Measurements from ENCODE around the gene NGEF.

NGEF gene

DNA sequence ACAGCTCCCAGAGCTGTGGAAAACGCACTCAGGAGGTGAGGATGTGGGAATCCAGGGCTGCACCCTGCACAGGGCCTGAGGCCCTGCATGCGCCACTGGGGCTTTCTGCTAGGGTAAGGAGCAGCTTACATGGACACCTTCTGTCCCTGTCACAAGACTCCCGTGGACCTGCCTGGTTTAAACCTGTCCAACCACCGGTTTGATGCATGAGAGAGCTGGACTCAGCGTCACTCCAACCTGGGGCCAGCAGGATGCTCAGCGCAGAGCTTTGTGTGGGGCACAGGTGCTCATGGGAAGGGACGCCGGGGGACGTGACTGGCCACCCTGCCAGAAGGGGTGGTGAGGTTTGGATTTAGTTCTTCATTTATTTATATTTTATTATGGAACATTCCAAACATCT lies 118.8 kb downstream of the NGEF start:
- no peak for DNase-seq

DNA sequence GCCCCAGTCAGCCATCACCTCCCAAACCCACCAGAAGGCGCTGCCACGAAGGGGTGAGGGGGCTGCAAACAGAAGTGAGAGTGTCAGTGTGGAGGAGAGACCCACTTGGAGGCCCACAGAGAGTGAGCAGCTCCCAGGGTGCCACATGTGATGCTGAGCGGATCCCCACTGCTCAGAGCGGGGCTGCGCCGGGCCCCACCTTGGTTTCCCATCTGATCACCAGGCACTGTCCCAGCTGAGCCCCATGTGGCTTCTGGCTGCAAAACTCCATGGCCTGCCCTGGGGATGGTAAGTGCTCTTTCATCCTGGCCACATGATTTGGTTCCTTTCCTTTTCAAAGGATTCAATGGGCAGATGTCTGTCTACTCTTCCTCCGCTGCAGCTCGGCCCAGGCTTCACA lies 119.2 kb downstream of the NGEF start:
- DNase-seq, result no peak

DNA sequence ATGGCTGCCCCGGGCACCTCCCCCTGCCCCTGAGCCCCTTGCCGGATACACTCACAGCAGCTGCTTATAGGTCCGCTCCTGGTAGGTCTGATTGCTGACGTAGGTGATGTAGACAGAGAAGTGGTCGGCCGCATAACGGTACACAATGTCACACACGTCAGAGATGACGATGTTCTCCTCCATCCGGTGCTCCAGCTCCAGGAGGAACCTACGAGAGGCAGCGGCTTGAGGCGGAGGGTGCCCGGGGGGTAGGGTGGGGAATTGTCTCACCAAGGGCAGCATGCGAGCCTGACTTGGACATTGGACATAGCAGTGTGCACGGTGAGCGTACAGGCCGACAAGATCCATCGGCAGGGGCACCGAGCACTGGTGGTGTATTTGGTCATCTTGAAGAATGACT lies 120.2 kb downstream of the NGEF start:
- DNase-seq, result no peak

DNA sequence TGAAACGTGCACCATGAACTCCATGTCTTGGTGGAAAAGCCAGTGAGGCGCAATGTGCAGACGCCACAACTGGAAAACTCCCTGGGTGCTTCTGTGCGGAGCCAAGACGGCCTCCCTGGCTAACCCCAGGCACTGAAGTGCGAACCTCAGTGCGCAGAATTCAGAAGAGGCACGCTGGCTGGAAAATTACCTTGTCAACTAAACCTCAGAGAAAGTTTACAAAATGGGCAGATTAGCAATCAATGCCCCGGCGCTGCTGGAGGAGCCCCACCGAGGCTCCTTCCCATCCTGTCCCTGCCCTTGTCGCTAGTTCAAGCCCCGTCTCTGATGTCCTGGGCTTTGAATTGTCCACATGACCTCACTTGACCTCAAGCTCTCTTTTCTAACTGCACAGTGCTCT lies 120.8 kb downstream of the NGEF start:
- no peak for DNase-seq

DNA sequence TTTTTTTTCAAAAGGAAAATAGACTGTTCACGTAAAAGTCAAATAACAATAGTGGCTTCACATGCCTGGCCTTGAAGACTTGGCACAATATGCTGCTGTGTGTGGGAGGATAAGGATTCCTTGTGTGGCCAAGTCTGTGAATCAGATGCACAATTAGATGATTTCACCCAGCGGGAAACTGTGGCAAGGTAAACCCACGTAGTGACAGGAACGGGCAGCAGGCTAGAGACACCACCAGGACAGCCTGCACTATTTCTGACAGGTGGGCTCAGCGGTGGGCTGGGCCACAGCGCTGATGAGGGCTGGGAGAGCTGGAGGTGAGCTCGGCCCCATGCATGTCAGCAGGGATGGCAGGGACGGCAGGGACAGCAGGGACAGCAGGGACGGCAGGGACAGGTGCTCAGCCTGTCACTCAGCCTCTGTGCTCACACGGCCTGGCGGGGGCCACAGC lies 121.4 kb downstream of the NGEF start:
- no peak for DNase-seq

DNA sequence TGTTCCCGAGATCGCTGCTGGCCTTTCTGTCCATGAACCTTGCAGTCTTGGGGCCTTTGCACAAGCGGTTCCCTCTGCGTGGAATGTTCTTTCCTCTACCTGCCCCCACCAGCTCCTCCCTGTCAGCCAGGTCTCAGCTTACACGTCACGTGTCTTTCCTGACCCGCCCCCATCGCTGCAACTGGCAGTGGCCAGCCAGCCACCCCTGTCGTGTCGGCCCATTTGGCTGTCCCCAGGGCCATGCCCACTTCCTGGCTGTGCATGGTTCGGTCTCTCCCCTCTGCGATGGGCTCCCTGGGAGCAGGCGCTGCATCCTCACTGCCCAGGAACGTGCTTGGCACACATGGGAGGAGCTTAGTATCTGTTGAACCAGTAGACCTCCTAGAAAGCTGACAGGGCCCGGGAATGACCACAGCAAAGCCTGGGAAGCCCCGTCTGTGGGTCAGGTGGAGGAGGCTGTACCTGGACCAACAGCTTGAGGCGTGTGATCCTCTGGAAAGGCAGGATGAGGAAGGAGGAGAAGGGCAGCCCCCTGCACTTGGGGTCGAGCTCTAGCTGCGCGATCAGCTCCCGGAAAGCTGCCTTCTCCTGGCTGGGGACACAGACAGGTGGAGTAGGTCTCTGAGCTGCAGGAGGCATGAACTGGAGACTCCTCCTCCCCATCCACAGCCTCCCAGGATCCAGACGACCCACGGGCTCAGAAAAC lies 122.0 kb downstream of the NGEF start:
- DNase-seq, result no peak

DNA sequence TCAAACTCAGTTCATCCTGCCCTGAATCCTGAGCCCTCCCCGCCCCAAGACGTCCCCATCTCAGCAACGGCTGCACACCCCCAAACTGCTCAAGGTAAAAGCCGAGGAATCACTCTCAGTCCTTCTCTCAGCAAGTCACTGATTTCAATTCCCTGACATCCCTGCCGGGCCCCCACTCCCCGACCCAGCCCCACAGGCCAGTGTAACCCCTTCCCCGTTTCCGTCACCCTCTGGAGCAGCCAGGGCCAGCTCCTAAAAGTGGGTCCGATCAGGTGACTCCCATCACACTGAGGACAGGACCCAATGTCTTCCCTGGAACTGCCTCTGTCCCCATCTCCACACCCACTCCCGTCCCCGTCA lies 122.5 kb downstream of the NGEF start:
- no peak for DNase-seq

DNA sequence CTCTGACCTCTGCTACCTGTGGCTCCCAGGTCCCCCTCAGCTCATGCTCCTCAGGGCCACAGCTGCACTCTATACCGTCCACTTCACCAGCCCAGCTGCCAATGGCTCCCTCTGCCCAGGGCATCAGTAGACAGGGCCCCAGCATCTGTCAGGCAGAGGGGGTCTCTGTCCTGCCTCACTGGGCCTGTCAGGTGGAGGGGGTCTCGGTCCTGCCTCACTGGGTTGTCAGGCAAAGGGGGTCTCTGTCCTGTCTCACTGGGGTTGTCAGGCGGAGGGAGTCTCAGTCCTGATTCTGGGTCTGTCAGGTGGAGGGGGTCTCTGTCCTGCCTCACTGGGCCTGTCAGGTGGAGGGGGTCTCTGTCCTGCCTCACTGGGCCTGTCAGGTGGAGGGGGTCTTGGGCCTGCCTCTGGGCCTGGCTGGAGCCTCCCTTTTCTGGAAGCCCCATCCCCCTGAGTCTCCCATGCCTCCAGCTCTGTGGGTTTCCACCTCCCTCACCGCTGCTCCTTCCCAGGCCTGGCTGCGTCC lies 123.1 kb downstream of the NGEF start:
- no peak for DNase-seq

DNA sequence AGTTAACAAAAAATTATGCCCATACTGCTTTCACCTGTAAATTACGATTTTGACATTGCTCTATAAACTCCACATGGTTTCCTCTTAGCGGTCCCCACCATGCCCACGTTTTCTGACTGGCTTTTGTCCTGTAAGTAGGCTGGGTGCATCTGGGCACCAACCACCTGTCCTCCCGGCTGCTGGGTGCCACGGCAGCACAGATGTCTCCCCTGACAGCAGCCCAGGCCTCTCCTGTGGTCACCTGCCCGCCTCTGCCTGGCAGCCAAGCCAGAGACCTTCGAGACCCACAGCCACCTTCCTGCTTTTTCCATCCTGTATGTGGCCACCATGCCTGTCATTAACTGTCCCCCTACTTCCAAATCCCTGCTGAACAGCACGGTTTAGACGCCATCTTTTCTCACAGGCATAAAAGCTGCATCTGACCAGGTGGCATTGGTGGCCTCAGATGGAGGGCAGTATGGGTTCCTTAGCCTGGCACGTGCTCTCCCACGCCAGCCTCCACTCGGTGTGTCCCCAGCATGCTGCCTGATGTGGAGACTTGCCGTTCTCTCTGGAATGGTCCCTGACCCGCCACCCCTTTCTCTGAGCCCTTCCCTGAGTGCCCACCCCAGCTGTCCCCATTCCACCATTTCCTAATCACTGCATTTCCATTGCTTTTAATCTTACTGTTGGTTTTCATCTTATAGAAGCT lies 124.1 kb downstream of the NGEF start:
- DNase-seq, result no peak

DNA sequence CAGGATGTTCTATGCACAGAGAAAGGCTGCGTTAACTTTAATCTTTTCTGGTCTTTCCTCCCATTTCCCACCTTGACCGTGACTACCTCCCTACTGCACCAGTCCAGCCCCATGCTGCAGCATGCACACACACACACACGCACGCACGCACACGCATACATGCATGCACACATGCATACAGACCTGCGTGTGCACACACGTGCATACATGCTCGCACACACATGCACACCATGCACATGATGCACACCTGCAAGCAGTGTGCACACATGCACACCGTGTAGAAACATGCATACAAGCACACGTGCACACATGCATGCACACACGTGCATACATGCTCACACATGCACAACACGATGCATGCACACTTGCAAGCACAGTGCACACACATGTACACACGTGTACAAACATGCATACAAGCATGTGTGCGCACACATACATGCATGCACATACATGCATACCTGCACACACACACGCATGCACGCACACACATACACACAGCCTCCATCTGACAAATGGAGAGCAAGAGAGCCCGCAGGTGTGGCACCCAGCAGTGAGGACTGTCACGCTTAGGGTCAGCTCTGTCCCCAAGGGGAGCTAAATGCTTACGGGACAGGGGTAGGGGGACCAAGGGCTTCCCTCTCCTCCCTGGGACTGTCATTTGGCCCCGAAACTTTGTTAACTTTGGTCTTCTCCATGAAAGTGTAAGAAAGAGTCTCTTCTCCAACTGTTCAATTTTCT lies 124.8 kb downstream of the NGEF start:
- DNase-seq, result no peak

DNA sequence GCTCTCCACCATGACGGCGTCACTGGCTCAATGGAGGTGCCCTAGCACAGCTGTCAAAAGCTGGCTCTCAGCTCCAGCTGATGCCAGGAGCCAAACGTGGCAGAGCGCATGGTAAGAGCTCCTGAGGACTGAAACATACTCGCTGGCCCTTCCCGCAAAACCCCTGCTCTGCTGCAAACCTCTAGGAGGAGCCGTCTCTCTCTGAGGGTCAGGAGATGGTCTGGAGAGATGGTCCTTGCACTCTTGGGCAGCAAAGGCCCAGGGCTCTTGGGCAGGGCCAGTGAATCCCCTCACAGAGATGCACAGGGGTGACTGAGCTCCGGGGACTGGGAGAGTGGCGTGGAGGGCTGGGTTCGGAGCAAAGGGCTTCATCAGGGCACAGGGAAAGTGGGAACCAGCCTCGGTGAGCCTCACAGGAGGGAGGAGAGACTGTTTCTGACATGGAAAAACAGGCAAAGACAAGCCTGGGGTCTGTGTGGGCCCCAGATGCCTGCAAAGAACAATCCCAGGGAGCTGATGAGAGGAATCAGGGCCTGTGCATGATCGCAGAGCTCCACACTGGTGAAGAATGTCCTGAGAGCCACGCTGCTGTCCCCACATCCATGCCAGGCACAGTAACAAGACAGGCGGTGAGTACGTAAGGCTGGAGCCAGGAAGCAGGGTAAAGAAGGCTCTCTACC lies 125.7 kb downstream of the NGEF start:
- no peak for DNase-seq

DNA sequence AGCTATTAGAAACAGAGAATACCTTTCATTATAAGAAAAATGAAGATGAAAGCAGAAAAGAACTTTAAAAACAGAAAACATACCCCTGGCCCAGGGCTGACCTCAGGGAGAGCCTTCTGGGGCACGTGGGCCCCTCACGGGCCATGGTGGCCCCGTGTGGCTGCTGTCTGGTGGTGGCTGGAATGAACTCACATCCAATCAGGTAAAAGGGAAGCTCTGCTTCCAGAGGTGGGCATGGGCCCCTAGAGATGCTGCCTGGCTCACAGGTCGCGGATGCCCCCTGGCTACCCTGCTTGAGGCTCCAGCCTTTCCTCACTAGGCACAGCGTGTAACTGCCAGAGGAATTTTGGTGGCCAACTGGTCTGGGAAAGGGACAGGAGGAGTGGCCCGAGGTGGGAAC lies 126.4 kb downstream of the NGEF start:
- DNase-seq, result no peak

DNA sequence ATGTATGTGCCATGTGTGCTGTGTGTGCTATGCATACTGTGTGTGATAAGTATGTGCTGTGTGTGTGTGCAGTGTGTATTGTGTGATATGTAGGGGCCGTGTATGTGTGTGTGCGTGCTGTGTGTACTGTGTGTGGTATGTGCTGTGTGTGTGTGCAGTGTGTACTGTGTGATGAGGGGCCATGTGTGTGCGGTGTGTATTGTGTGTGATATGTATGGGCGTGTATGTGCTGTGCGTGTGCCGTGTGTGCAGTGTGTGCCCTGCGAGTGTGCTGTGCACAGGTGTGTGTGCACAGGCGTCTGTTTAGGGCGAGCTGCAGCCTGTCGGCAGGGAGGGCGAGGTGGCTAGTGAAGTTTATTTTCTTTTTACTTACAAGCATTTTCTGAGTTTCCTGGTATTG lies 126.9 kb downstream of the NGEF start:
- no peak for DNase-seq

DNA sequence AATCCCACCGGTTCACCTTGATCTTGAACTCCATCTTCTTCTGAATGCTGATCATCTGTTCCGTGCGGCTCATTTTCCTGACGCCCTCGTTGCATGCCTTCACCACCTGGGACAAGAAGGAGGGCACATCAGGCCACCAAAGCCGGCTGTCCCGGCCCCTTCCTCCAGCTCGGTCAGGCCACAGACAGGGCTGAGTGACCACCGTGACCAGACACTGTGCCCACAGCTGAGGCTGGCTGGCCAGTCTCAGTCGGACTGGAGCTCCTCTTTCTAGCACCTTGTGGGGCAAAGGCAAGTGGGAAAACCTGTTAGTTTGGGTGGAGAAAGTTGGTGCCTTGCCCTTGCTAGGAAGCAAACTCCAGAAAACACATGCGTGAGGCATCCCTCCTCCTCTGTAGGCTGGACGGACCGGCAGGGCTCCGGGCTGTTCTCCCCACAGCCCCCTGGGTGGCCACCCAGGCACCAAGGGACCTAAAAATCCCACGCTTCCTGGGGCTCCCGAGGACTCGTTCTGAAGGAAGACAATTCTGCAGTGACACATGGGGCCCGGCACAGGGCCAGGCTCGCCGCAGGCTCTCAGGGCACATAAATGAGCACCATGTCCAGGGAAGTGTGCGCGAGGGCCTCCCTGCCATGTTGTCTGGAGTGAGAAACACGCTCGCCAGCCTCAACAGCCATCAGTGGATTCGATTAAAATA lies 127.6 kb downstream of the NGEF start:
- DNase-seq, result no peak

DNA sequence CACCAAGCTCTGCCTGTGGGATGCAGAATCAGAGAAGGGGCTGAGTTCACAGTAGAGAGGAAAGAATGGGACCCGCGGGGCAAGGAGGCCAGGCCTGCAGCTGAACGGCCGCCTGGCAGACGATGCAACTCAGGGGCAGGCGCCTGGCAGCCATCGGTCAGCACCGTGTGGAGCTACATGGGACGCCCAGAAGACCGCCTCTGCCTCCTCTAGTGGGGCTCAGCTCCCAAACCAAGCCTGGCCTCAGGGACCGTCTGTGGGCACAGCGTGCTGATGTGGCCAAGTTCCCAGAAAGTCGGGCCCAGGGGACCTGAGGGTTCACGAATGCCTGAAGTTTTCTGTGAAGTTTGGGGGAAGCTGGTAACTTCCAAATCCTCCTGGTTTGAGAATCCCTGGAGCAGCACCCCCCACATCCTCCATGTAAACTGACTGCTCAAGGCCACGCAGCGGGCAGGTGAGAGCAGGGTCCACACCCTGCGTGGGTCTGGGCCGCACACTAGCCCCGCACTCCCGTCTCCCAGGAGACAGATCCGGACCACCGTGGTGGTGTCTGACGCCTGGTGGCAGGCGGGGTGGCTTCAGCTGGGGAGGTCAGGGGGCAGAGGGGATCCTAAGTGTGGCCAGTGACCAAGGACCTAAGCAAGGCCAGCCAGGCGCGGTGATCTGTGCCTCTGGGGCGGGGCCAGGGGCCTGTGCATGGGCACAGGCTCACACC lies 128.3 kb downstream of the NGEF start:
- DNase-seq, result no peak

DNA sequence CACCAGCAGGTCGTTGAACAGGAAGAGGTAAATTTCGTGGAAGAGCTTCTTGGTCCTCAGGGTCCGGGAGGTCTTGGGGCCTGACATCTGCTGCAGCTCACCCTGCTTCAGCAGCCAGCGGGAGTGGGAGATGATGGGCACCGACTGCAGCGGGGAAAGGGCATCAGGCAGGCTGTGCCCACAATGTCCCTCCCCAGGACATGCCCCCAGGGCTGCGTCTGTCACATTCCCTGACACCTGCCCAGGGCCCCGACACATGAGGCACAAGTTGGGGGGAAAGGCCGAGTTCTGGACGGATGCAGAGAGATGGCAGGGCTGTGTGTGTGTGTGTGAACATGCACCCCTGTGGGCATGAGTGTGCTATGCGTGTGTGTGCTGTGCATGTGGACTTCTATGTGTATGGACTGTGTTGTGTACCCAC lies 129.0 kb downstream of the NGEF start:
- no peak for DNase-seq

DNA sequence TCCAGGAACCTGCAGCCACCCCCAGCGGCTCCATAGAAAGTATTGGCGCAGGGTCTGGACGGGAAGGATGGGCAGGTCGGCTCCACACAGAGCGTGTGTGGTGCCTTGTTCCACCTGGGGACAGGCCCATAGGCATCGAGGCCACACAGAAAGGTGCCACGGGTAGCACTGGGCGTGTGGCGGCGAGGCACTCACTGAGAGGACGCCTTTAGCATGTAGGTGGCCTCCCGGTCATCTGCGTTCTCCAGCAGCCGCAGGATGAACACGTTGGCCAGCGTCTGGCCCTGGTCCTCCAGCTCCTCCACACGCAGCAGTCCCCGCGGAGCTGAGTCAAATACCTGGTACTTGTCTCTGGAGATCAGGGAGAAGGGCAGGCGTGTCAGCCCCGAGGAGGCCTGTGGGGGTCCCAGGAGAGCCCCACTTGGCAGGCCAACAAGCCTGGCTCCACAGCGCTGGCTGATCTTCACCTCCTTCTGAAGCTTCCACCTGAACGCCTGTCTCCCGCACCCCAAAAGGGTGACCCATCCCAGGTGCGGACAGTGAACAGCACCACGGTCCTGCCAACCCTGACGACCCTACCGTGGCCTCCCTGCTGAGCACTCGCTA lies 129.8 kb downstream of the NGEF start:
- no peak for DNase-seq

DNA sequence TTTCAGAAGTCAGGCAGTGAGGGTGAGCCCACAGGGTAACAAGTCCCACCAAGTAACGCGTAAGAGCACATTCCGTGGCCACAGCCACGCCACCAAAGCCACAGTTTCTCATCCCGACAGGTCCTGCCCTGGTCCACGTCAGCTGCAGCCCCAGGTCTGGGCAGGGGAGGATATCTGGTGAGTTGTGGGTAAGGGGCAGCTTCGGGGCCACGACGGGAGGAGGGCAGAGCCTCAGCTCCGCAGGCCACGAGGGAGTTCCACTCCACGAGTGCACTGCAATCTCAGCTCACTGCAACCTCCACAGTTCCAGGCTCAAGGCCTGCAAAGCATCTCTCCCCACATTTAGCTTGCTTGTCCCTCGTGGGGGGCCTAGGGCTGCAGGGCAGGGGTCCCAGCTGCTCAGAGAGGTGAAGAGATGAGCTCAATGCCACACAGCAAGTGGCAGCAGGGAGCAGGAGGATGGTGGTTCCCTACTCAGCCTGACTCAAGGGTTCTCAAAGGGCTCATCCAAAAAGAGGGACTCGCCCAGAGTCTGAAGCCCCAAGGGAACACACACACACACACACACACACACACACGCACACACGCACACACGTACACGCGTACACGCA lies 130.4 kb downstream of the NGEF start:
- no peak for DNase-seq

DNA sequence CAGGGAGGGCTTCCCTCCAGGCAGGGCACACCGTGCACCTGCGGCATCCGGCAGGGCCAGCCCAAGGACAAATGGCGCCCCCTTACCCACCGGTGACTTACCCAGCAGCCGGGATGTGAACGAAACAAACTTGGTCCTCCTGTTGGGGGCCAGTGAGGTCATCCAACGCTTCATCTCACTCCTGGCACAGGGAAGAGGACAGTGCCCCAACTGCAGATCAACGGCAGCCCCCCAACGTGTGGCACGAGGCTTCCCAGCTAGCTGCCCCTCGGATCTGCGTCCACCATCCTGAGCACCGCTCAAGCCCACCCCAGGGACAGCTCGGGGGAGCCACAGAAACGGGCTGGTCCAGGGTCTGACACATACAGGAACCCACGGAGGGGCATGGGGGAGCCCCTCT lies 131.0 kb downstream of the NGEF start:
- no peak for DNase-seq

DNA sequence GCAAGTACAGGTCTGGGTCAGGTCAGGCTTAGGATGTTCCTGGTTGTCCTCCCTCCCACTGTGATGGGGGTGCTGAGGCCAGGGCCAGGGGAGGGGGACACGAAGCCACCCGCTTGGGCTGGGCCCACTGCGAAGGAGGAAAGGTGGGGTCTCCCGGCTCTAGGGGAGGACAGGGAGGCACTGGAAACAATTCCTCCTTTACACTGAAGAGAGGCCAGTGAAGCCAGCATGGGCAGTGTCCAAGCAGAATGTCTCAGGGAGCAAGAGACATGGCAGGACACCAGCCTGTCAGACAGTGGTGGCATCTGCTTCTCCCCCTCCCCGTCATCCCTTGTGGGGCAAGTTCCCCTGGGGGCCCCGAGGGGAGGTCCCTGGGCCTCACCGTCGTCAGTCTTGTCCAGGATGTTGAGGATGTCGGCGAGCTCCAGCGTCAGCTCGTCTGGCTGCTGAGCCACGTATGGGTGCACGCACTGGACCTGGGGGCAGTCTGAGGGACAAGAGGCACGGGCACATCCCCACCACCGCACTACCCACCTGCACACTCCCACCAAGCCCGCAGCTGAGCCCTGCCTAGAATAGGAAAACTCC lies 132.2 kb downstream of the NGEF start:
- DNase-seq, result no peak
